SH-SY5Y (cell line): Measurements from ENCODE around the gene SLC35A1.

Experiments used
- GATA2 ChIP-seq: IDR thresholded peaks from 2 replicates; pipeline ENCODE4 v1.6.1; 2011; ENCODE audit warnings: mild to moderate bottlenecking, low read depth, low read length
- GATA3 ChIP-seq: IDR thresholded peaks from 2 replicates; pipeline ENCODE4 v1.6.1; 2011; ENCODE audit warnings: low read depth, mild to moderate bottlenecking, low read length, moderate library complexity

SLC35A1 gene

DNA sequence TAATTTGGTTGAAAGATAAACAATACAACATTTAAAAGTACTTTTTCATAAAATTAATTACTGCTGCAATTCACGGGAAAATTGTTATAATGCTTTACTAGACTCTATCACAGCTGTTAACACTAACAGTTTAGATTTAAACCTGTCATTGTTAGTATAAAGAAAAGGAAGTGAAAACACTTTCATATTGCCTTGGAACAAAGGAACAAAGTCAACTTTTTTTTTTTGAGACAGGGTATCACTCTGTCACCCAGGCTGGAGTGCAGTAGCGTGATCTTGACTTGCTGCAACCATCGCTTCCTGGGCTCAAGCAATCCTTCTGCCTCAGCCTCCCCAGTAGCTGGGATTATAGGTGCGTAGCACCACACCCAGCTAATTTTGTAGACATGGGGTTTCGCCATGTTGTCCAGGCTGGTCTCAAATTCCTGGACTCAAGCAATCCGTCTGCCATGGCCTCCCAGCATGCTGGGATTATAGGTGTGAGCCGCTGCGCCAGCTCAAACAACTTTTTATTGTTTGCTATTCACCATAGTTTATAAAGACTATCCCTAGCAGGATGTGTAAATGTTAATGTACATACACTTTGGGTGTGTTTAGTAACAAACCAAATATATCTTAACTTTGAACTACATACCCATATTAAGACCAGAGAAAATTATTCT is 22.1 kb downstream of the SLC35A1 start:
- TF ChIP-seq GATA3 (no peak), GATA2 (no peak)

- TF ChIP-seq GATA3 (no peak), GATA2 (no peak)
Measured at GRCh38 chr6:87498048-87498447, 25.3 kb downstream of the SLC35A1 start.

DNA sequence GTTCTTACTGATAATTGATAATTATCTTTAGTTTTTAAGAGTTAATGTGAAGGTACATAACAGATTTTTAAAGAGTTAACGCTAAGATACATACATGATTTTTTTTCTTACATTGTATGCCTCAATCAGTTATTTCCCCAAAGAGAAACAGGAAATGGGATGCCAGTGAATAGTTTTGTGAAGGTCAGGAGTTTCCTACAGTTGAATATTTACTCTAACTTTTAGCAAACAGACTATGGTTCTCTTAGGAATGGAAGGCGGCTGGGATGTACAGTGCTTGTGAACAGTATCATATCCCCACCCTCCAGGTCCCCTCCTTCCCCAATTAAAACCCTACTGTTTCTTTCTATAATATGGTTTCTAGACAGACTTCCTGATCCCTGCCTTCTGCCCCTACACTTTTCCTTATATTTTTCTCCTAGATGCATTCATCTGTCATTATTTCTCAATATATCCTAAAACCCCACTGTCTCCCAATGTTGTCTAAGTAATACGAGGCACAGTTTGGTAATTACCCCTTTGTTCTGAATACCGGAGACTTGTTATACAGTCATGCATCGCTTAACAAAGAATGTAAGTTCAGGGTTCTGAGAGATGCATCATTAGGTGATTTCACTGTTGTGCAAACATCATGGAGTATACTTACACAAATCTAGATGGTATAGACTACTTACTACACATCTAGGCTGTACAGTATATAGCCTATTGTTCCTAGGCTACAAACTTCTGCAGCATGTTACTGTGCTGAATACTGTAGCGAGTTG is 29.2 kb downstream of the SLC35A1 start:
- no peak for TF ChIP-seq GATA3
- TF ChIP-seq GATA2, result no peak

DNA sequence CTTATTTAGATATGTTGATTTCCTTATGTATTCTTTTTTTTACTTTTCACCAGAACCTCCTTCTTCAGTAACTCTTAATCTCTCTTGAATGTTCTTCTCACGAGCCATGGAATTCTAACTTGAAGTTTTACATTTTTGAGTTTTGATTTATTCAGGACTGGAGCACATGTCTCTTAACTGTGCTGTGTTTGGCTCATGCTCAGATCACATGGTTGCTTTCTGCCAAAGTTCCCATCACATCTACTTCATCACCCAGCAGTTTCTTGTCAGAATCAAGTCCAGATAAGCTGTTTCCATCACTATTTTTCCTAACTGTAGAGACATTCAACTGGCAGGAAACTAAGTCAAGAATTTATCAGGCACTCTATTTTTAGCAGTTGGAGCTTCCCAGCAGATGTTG is 31.7 kb downstream of the SLC35A1 start:
- TF ChIP-seq GATA2 (no peak), GATA3 (no peak)

DNA sequence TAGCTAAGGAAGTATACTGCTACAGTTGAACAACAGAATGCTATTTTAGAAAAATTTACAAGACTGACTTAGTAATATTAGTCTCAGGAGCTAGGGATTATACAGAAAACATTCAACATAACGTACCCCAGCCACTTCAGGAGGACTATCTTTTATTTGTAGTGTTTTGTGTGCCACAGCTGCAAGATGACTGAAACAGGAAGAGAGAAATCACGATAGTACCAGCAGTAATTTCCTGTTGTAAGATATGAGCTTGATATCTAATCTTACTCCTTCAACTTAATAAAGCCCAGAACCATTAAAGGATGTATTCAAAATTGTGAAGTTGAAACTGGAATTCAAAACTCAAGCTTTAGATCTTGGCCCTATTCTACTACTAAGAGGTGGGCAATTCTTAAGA is 42.1 kb downstream of the SLC35A1 start:
- TF ChIP-seq GATA3 (no peak), GATA2 (no peak)

GRCh38 chr6:87518453-87518852 is 45.7 kb downstream of the SLC35A1 start:
- no peak for TF ChIP-seq GATA3

- TF ChIP-seq GATA2 (no peak), GATA3 (no peak)
Measured at GRCh38 chr6:87522686-87523085, 49.9 kb downstream of the SLC35A1 start.

- no peak for TF ChIP-seq GATA3
Measured at GRCh38 chr6:87529221-87529620, 56.4 kb downstream of the SLC35A1 start.

GRCh38 chr6:87534377-87535047 is 61.7 kb downstream of the SLC35A1 start:
- no peak for TF ChIP-seq GATA2
- TF ChIP-seq GATA3, result no peak

DNA sequence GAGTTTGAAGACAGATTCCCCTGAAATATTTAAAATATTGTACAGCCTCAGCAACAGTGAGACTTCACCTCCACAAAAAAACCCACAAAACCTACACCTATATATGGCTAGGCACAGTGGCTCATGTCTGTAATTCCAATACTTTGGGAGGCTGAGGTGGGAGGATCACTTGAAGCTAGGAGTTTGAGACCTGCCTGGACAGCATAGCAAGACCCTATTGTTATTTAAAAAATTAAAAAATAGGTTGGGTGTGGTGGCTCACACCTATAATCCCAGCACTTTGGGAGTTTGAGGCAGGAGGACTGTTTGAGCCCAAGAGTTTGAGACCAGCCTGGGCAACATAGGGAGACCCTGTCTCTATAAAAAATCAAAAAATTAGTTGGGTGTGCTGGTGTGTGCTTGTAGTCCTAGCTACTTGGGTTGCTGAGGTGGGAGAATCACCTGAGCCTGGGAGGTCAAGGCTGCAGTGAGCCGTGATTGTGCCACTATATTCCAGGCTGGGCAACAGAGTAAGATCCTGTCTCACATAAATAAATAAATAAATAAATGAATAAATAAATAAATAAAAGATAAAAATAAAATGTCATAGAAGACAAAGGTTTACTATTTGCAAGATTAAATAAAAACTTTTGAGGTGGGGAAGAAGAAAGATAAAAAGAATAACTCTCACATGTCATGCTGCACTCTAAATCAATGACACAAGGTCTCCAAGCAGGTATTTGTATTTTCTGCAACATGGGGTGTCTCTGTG is 65.9 kb downstream of the SLC35A1 start:
- TF ChIP-seq GATA3, result no peak

- TF ChIP-seq GATA2 (no peak), GATA3 (no peak)
Measured at GRCh38 chr6:87539554-87539953, 66.8 kb downstream of the SLC35A1 start.

- TF ChIP-seq GATA2 (no peak), GATA3 (no peak)
Measured at GRCh38 chr6:87540539-87540938, 67.8 kb downstream of the SLC35A1 start.

- TF ChIP-seq GATA3 (no peak), GATA2 (no peak)
Measured at GRCh38 chr6:87541041-87541440, 68.3 kb downstream of the SLC35A1 start.

GRCh38 chr6:87541744-87542143 is 69.0 kb downstream of the SLC35A1 start:
- TF ChIP-seq GATA2 (no peak), GATA3 (no peak)
